Measurements from ENCODE around the gene RPTOR.

RPTOR gene

DNA sequence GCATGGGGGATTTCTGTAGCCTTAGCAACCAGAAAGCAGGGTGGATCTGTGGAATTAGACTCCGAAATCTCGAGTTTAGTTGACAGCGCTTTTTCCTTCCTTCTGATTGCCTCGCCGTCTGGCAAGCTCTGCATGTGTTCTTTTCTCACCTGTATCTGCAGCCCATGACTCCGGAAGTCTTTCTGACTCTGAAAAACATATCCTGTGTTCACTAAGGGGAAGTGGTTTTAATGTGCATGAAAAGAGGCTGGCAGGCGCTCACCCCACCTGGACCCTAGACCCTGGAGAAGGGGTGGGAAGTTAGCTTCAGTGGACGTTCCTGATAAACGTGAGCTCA lies 158.5 kb downstream of the RPTOR start:
- TF ChIP-seq, protein P1, sequence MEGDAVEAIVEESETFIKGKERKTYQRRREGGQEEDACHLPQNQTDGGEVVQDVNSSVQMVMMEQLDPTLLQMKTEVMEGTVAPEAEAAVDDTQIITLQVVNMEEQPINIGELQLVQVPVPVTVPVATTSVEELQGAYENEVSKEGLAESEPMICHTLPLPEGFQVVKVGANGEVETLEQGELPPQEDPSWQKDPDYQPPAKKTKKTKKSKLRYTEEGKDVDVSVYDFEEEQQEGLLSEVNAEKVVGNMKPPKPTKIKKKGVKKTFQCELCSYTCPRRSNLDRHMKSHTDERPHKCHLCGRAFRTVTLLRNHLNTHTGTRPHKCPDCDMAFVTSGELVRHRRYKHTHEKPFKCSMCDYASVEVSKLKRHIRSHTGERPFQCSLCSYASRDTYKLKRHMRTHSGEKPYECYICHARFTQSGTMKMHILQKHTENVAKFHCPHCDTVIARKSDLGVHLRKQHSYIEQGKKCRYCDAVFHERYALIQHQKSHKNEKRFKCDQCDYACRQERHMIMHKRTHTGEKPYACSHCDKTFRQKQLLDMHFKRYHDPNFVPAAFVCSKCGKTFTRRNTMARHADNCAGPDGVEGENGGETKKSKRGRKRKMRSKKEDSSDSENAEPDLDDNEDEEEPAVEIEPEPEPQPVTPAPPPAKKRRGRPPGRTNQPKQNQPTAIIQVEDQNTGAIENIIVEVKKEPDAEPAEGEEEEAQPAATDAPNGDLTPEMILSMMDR (IDR thresholded peaks at IDR 0.05; ENCODE audit: insufficient read depth, low read depth, low read length, missing control alignments): no peak
- H3K4me3 ChIP-seq (ENCODE audit: low read depth, low read length): no peak overlapping the region
- DNase-seq (ENCODE audit: low read depth): no peak

DNA sequence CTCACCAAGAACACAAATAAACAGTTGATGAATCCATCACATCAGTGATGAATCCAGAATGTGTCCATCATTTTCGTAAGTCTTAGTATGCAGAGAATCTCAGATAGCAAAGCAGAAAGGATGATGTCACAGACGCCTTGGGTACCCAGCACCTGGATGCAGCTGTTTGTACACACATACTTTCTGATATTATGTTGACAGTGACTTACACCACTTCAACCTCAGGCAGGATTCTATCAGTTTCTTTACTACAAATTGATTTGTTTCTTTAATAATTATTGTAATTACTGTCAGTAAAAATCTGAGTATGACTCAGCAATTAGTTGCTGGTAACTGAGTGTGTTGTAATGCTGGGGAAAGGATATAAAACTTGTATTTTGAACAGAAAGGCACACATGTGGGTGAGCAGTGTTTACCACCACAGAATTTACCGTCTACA lies 159.8 kb downstream of the RPTOR start:
- DNase-seq (ENCODE audit: low read depth): no peak
- TF ChIP-seq, protein P1 (IDR thresholded peaks at IDR 0.05; ENCODE audit: insufficient read depth, low read depth, low read length, missing control alignments): no peak
- no peak overlapping the region for H3K4me3 ChIP-seq (ENCODE audit: low read depth, low read length)

DNA sequence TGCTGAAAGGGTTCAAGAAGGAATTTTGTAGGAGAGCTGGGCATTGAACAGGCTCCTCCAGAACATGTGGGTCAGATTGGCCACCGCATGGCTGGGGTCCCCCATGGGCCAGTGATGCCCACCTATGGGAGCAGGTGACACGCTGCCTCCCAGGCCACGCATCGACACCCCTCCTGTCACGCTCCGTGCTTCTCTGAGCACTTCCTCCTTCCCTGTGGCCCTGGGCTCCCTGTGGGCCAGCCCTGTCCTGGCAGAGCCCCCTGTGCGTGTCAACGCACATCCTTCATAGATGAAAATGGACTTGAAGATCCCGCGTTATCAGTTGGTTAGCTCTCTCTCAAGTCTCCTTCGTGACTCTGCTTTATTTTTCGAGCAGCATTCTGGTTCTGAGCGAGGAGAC lies 160.3 kb downstream of the RPTOR start:
- no peak overlapping the region for H3K4me3 ChIP-seq (ENCODE audit: low read depth, low read length)
- TF ChIP-seq, protein P1 (IDR thresholded peaks at IDR 0.05; ENCODE audit: insufficient read depth, low read depth, low read length, missing control alignments): no peak
- no peak for DNase-seq (ENCODE audit: low read depth)

DNA sequence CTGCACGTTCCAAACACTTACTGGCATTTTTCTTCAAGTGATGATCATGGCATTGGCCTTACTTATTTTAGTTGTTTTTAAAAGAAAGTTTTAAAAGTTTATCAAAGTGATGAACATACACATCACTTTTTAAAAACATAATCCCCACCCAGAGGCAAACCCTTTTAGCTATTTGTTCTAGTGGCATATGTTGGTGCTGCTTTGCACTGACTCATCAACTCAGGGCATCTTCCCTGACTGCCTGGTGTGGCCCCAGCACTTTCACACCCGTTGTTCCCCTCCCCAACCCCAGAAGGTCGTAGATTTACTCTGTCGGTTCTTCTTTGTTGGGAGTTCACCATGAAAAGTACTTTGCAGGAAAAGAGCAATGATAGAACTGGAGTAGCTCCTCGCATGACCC lies 161.3 kb downstream of the RPTOR start:
- TF ChIP-seq, protein P1 (IDR thresholded peaks at IDR 0.05; ENCODE audit: insufficient read depth, low read depth, low read length, missing control alignments): no peak
- H3K4me3 ChIP-seq (ENCODE audit: low read depth, low read length): no peak overlapping the region
- DNase-seq (ENCODE audit: low read depth): no peak

DNA sequence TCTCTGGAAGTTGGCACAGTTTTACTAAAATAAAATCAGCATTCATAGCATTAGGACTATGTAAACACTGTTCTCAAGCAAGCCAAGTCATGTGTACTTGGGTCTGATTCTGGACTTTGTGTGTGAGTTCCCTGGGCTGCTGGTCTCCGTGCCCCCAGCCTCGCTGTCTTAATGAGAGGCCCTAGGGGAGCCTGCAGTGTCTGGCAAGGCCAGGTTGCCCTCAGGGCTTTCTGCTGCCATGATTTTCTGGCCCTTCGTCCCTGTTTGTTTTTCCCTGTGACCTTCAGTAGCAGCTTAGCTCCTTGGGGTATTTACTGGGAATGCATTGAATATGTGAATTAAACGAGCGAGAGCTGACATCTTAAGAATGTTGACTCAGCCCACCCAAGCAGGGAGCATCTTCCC lies 161.8 kb downstream of the RPTOR start:
- TF ChIP-seq, protein P1 (IDR thresholded peaks at IDR 0.05; ENCODE audit: insufficient read depth, low read depth, low read length, missing control alignments): no peak
- DNase-seq (ENCODE audit: low read depth): no peak
- no peak overlapping the region for H3K4me3 ChIP-seq (ENCODE audit: low read depth, low read length)

DNA sequence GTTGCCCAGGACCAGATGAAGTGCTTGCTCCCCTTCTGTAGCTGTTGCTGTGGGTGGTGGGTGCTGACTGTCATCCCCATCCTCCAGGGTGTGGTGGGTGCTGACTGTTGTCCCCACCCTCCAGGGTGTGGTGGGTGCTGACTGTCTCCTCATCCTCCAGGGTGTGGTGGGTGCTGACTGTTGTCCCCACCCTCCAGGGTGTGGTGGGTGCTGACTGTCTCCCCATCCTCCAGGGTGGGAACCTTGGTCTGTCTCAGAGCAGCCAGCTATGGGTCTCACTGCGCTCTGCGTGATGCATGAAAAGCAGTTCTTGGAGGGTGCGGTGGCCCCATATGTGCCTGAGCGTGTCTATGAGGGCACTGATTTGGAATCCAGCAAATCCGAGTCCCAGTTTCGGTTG lies 163.8 kb downstream of the RPTOR start:
- no peak for DNase-seq (ENCODE audit: low read depth)
- TF ChIP-seq, protein P1 (IDR thresholded peaks at IDR 0.05; ENCODE audit: insufficient read depth, low read depth, low read length, missing control alignments): no peak
- H3K4me3 ChIP-seq (ENCODE audit: low read depth, low read length): no peak overlapping the region

DNA sequence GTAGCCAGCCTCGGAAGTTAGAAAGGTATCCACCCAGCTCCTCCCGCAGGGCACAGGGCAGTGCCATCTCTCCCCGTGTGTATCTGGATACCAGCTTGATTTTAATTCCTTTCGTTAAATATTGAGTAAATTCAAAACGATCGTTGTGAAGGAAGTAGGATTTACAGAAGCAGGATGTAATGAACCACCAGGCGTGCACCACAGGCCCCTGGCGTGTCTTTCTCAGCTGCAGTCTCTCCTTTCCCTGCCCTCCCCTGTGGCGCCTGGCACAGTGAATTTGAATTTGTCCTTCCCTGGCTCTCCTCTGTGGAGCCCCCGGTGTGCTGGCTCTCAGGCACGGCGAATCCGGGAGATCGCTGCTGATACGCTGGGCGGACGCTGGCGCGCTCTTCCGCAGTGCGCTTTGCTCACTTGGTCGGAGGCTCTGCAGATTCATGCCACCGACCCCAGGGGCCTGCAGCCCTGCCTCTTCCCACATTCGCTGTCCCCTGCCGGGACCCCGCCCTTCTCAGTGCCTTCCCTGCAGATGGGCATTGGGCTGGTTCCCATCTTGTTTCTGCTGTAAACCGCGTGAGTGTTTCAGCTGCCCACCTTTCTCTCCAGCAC lies 164.6 kb downstream of the RPTOR start:
- DNase-seq (ENCODE audit: low read depth): no peak
- no peak overlapping the region for H3K4me3 ChIP-seq (ENCODE audit: low read depth, low read length)
- TF ChIP-seq, protein P1 (IDR thresholded peaks at IDR 0.05; ENCODE audit: insufficient read depth, low read depth, low read length, missing control alignments): no peak
